ENCODE results near the gene MCUB. TPM values are rescaled to one million over a fixed set of nuclear protein-coding genes. Genes with fewer than 3 reads are reported as not detected.

Gene MCUB
- total RNA-seq, 2 experiments from 2014 or later, result 62.3 to 65.3 TPM

GRCh38 chr4:109708435-109708834 lies 148.4 kb downstream of the MCUB start:
- CTCF ChIA-PET, result no interaction called here
- ATAC-seq, result no peak

GRCh38 chr4:109708990-109709389 lies 148.9 kb downstream of the MCUB start:
- intact Hi-C loops (cut with micrococcal nuclease), result no loop called here
- ChIA-PET POLR2A (no interaction called here), CTCF (no interaction called here)
- Mint-ChIP-seq H3K4me3 (no peak overlapping the region), H3K36me3 (ENCODE audit: low read depth) (no peaks in the 10 kb centered on the region), H3K27ac (no peak overlapping the region), H3K4me1 (ENCODE audit: low read depth) (peaks cover 2% of the 10 kb centered on the region), H3K9me3 (no peaks in the 10 kb centered on the region), H3K27me3 (no peaks in the 10 kb centered on the region)
- TF ChIP-seq CTCF (IDR thresholded peaks at IDR 0.05), result no peak
- DNase-seq, result no peak
- ATAC-seq, result no peak

More at GRCh38 chr4:109708435-109708834, 148.4 kb downstream of the MCUB start:
- no peak for TF ChIP-seq CTCF (IDR thresholded peaks at IDR 0.05)
- Mint-ChIP-seq H3K27me3 (no peaks in the 10 kb centered on the region), H3K4me3 (no peak overlapping the region), H3K4me1 (ENCODE audit: low read depth) (peaks cover 6% of the 10 kb centered on the region), H3K27ac (no peak overlapping the region), H3K36me3 (ENCODE audit: low read depth) (no peaks in the 10 kb centered on the region), H3K9me3 (no peaks in the 10 kb centered on the region)
- POLR2A ChIA-PET, result no interaction called here
- intact Hi-C loops (cut with micrococcal nuclease), result no loop called here
- DNase-seq, result no peak

GRCh38 chr4:109713500-109713899 lies 153.5 kb downstream of the MCUB start:
- intact Hi-C loops (cut with micrococcal nuclease), result no loop called here
- TF ChIP-seq CTCF (IDR thresholded peaks at IDR 0.05), result no peak
- peaks cover 15% of the 10 kb centered on the region for H3K36me3 Mint-ChIP-seq (ENCODE audit: low read depth)
- CTCF ChIA-PET, result interaction anchor here (1.9 kb wide), 1 partner anchor 9 kb away, joined by 7 read pairs; the partner anchor contains the start of gene CASP6
- POLR2A ChIA-PET, result interaction anchor here (1.0 kb wide), 1 partner anchor 9 kb away, joined by 3 read pairs; no protein-coding TSS in a partner anchor
- no peaks in the 10 kb centered on the region for H3K9me3 Mint-ChIP-seq
- H3K27ac Mint-ChIP-seq, result no peak overlapping the region
- H3K4me1 Mint-ChIP-seq (ENCODE audit: low read depth), result peaks cover 5% of the 10 kb centered on the region
- H3K27me3 Mint-ChIP-seq, result no peaks in the 10 kb centered on the region
- no peak overlapping the region for H3K4me3 Mint-ChIP-seq
- no peak for DNase-seq
- ATAC-seq, result no peak

GRCh38 chr4:109718759-109719158 lies 158.7 kb downstream of the MCUB start:
- no peaks in the 10 kb centered on the region for H3K9me3 Mint-ChIP-seq
- ATAC-seq (no peak), DNase-seq (no peak)
- no peak overlapping the region for H3K27ac Mint-ChIP-seq
- peaks cover 12% of the 10 kb centered on the region for H3K4me1 Mint-ChIP-seq (ENCODE audit: low read depth)
- peaks cover 29% of the 10 kb centered on the region for H3K36me3 Mint-ChIP-seq (ENCODE audit: low read depth)
- no peaks in the 10 kb centered on the region for H3K27me3 Mint-ChIP-seq
- intact Hi-C loops (cut with micrococcal nuclease), result no loop called here
- no peak overlapping the region for H3K4me3 Mint-ChIP-seq
- ChIA-PET CTCF (no interaction called here), POLR2A (interaction anchor here (1.5 kb wide), 1 partner anchor 11 kb away, joined by 3 read pairs; the partner anchor contains the start of gene PLA2G12A)
- TF ChIP-seq CTCF (IDR thresholded peaks at IDR 0.05), result no peak

GRCh38 chr4:109719604-109720003 lies 159.6 kb downstream of the MCUB start:
- H3K27ac Mint-ChIP-seq, result no peak overlapping the region
- intact Hi-C loops (cut with micrococcal nuclease), result no loop called here
- CTCF ChIA-PET, result no interaction called here
- no peaks in the 10 kb centered on the region for H3K9me3 Mint-ChIP-seq
- no peak for DNase-seq
- H3K27me3 Mint-ChIP-seq, result no peaks in the 10 kb centered on the region
- POLR2A ChIA-PET, result no interaction called here
- no peak for ATAC-seq
- no peak for TF ChIP-seq CTCF (IDR thresholded peaks at IDR 0.05)
- peaks cover 31% of the 10 kb centered on the region for H3K36me3 Mint-ChIP-seq (ENCODE audit: low read depth)
- H3K4me3 Mint-ChIP-seq, result no peak overlapping the region
- H3K4me1 Mint-ChIP-seq (ENCODE audit: low read depth), result peaks cover 12% of the 10 kb centered on the region
